Liver (tissue), 9 donors: ENCODE data around the gene TACSTD2. TPM values are rescaled to one million over a fixed set of nuclear protein-coding genes. Genes with fewer than 3 reads are reported as not detected.

Source experiments
- DNase-seq: peaks from one replicate; pipeline ENCODE4 v3.0.0-alpha.2; 2017; ENCODE audit warnings: low spot score
- H3K27ac ChIP-seq, 2 donors: one replicate each; pipeline ENCODE4 v1.7.0; 2013; ENCODE audit warnings: inconsistent platforms in 2 of 2, low read length in 2 of 2, control low read depth in 1 of 2, low read depth in 1 of 2, mild to moderate bottlenecking in 1 of 2
- H3K27me3 ChIP-seq, 4 donors: one replicate each; pipeline versions ENCODE4 v1.6.1 to v1.7.0; 2013; ENCODE audit warnings: low read length in 3 of 4, inconsistent platforms in 1 of 4, mild to moderate bottlenecking in 1 of 4, moderate library complexity in 1 of 4; ENCODE audit not compliant: control insufficient read depth in 4 of 4, insufficient read depth in 4 of 4
- H3K36me3 ChIP-seq, 4 donors: one replicate each; pipeline versions ENCODE4 v1.6.1 to v1.7.0; 2013; ENCODE audit warnings: low read length in 3 of 4, mild to moderate bottlenecking in 3 of 4, low read depth in 1 of 4, moderate library complexity in 1 of 4; ENCODE audit not compliant: control insufficient read depth in 4 of 4, insufficient read depth in 3 of 4
- H3K4me1 ChIP-seq, 4 donors: one replicate each; pipeline versions ENCODE4 v1.6.1 to v1.7.0; 2013; ENCODE audit warnings: low read length in 3 of 4, mild to moderate bottlenecking in 3 of 4, moderate library complexity in 1 of 4; ENCODE audit not compliant: control insufficient read depth in 4 of 4, insufficient read depth in 4 of 4
- H3K4me3 ChIP-seq, 3 donors: one replicate each; pipeline versions ENCODE4 v1.6.1 to v1.7.0; 2013; ENCODE audit warnings: low read length in 3 of 3, control low read depth in 1 of 3, low read depth in 1 of 3, mild to moderate bottlenecking in 1 of 3
- H3K9ac ChIP-seq, 2 donors: one replicate each; pipeline ENCODE4 v1.7.0; 2013; ENCODE audit warnings: low read length in 2 of 2, mild to moderate bottlenecking in 2 of 2, moderate library complexity in 2 of 2, control low read depth in 1 of 2, low read depth in 1 of 2
- H3K9me3 ChIP-seq, 4 donors: one replicate each; pipeline versions ENCODE4 v1.6.1 to v1.7.0; 2013; ENCODE audit warnings: low read length in 3 of 4; ENCODE audit not compliant: control insufficient read depth in 4 of 4
- ATF3 ChIP-seq: IDR thresholded peaks from 2 replicates; pipeline ENCODE4 v1.6.1; 2016; ENCODE audit warnings: antibody characterized with exemption
- CTCF ChIP-seq: fragments of 150-350 bp; IDR thresholded peaks from 2 replicates; pipeline ENCODE4 v1.5.1; 2017; ENCODE audit warnings: improper control_type of control experiment, low read depth, low read length; ENCODE audit not compliant: missing input control
- EGR1 ChIP-seq, 2 donors: IDR thresholded peaks; 2 replicates each; pipeline ENCODE4 v1.6.1; 2016 to 2018; ENCODE audit warnings: antibody characterized with exemption in 2 of 2, low read depth in 2 of 2
- FOXA1 ChIP-seq: IDR thresholded peaks from 2 replicates; pipeline ENCODE4 v1.6.1; 2016; ENCODE audit warnings: antibody characterized with exemption
- FOXA2 ChIP-seq: IDR thresholded peaks from 2 replicates; pipeline ENCODE4 v1.6.1; 2016; ENCODE audit warnings: antibody characterized with exemption
- GABPA ChIP-seq, 2 donors: IDR thresholded peaks in 1 of 2; conservative IDR thresholded peaks in 1 of 2; 2 replicates each; pipeline ENCODE4 v1.6.1; 2016; ENCODE audit warnings: antibody characterized with exemption in 2 of 2, mild to moderate bottlenecking in 1 of 2, moderate library complexity in 1 of 2
- HNF4A ChIP-seq, 2 donors: conservative IDR thresholded peaks; 2 replicates each; pipeline ENCODE4 v1.6.1; 2016; ENCODE audit warnings: antibody characterized with exemption in 2 of 2, mild to moderate bottlenecking in 2 of 2
- HNF4G ChIP-seq: IDR thresholded peaks from 2 replicates; pipeline ENCODE4 v1.6.1; 2016; ENCODE audit warnings: antibody characterized with exemption
- JUND ChIP-seq, 2 donors: IDR thresholded peaks; 2 replicates each; pipeline ENCODE4 v1.6.1; 2016; ENCODE audit warnings: antibody characterized with exemption in 2 of 2
- MAX ChIP-seq: IDR thresholded peaks from 2 replicates; pipeline ENCODE4 v1.6.1; 2016; ENCODE audit warnings: antibody characterized with exemption
- NR2F2 ChIP-seq: IDR thresholded peaks from 2 replicates; pipeline ENCODE4 v1.6.1; 2016; ENCODE audit warnings: antibody characterized with exemption
- RAD21 ChIP-seq, 2 donors: IDR thresholded peaks; 2 replicates each; pipeline ENCODE4 v1.6.1; 2016; ENCODE audit warnings: antibody characterized with exemption in 2 of 2, mild to moderate bottlenecking in 2 of 2
- REST ChIP-seq: IDR thresholded peaks from 2 replicates; pipeline ENCODE4 v1.6.1; 2016; ENCODE audit warnings: antibody characterized with exemption, mild to moderate bottlenecking
- RXRA ChIP-seq, 2 donors: IDR thresholded peaks; 2 replicates each; pipeline ENCODE4 v1.6.1; 2017 to 2018; ENCODE audit warnings: antibody characterized with exemption in 2 of 2, mild to moderate bottlenecking in 1 of 2
- SP1 ChIP-seq: IDR thresholded peaks from 2 replicates; pipeline ENCODE4 v1.6.1; 2018; ENCODE audit warnings: antibody characterized with exemption, mild to moderate bottlenecking
- TAF1 ChIP-seq: conservative IDR thresholded peaks from 2 replicates; pipeline ENCODE4 v1.6.1; 2016; ENCODE audit warnings: antibody characterized with exemption, mild to moderate bottlenecking
- YY1 ChIP-seq: IDR thresholded peaks from 2 replicates; pipeline ENCODE4 v1.6.1; 2016; ENCODE audit warnings: antibody characterized with exemption, mild to moderate bottlenecking
- ZBTB33 ChIP-seq: IDR thresholded peaks from 2 replicates; pipeline ENCODE4 v1.6.1; 2016; ENCODE audit warnings: antibody characterized with exemption
- polyA plus RNA-seq, 2 donors: library from polyadenylated mRNA; stranded (reverse) in 1 of 2; unstranded in 1 of 2; fragments of 200-250 nt in 1 of 2; fragments of >200 nt in 1 of 2; fragmentation: Nextera tagmentation in 1 of 2; extraction: Ambion mirVana in 1 of 2; gene quantifications; one replicate each; pipeline versions ENCODE4 v1.2.1 to v1.2.3, GENCODE V29; 2013 to 2015
- total RNA-seq, 2 donors: library from RNA; depleted of rRNA; stranded (reverse); fragments of >200 nt; gene quantifications; one replicate each; pipeline ENCODE4 v1.2.3, GENCODE V29; 2014
- donor health status: healthy.
- donor health status: healthy.
- donor health status: healthy.
- donor health status: healthy.
- donor health status: healthy.

Gene TACSTD2
- total and polyA plus RNA-seq, 4 donors: 0.61 to 1.5 (median 1.1) TPM

GRCh38 chr1:58590019-58590418 lies 13.0 kb upstream of the TACSTD2 start:
- no peaks in the 10 kb centered on the region for H3K36me3 ChIP-seq
- H3K27ac ChIP-seq: no peak overlapping the region
- no peaks in the 10 kb centered on the region for H3K9me3 ChIP-seq
- no peak overlapping the region for H3K9ac ChIP-seq
- peaks cover 0 to 9% (median 1%) of the 10 kb centered on the region in 4 donors for H3K27me3 ChIP-seq
- H3K4me3 ChIP-seq: no peak overlapping the region
- TF ChIP-seq GABPA (IDR thresholded peaks at IDR 0.05 in 1 of 2, conservative IDR thresholded peaks at IDR 0.05 in 1 of 2) (no peak), FOXA2 (no peak), YY1 (no peak), NR2F2 (no peak), ZBTB33 (no peak), CTCF (no peak), FOXA1 (no peak), TAF1 (no peak), ATF3 (no peak), RAD21 (IDR thresholded peaks at IDR 0.05) (no peak), RXRA (IDR thresholded peaks at IDR 0.05) (no peak), MAX (no peak), REST (no peak), JUND (IDR thresholded peaks at IDR 0.05) (no peak), SP1 (no peak), HNF4A (conservative IDR thresholded peaks at IDR 0.05) (no peak), EGR1 (IDR thresholded peaks at IDR 0.05; ENCODE audit: low read depth in 2 of 2) (no peak), HNF4G (no peak)
- DNase-seq: no peak
- H3K4me1 ChIP-seq: no peaks in the 10 kb centered on the region
